Thymus (tissue), 11 donors: Measurements from ENCODE around the gene ERBB4. TPM values are rescaled to one million over a fixed set of nuclear protein-coding genes. Genes with fewer than 3 reads are reported as not detected.

ENCODE experiments used
- DNase-seq, 9 donors: peaks; one replicate each; pipeline ENCODE4 v3.0.0-alpha.2; 2013; ENCODE audit warnings: low spot score in 9 of 9, low read depth in 6 of 9, missing footprints in 1 of 9
- H3K27ac ChIP-seq, 2 donors: one replicate each; pipeline ENCODE4 v1.5.1; 2013; ENCODE audit warnings: control low read depth in 1 of 2, low read depth in 1 of 2, low read length in 1 of 2, mild to moderate bottlenecking in 1 of 2, moderate library complexity in 1 of 2
- H3K27me3 ChIP-seq, 2 donors: one replicate each; pipeline ENCODE4 v1.5.1; 2013; ENCODE audit warnings: low read length in 1 of 2; ENCODE audit not compliant: control insufficient read depth in 2 of 2, insufficient read depth in 1 of 2
- H3K36me3 ChIP-seq, 2 donors: one replicate each; pipeline ENCODE4 v1.5.1; 2013; ENCODE audit warnings: low read length in 1 of 2, mild to moderate bottlenecking in 1 of 2, moderate library complexity in 1 of 2; ENCODE audit not compliant: control insufficient read depth in 2 of 2, insufficient read depth in 2 of 2
- H3K4me1 ChIP-seq, 2 donors: one replicate each; pipeline ENCODE4 v1.5.1; 2013; ENCODE audit warnings: low read length in 2 of 2; ENCODE audit not compliant: control insufficient read depth in 2 of 2, insufficient read depth in 2 of 2
- H3K4me3 ChIP-seq, 2 donors: one replicate each; pipeline ENCODE4 v1.5.1; 2013; ENCODE audit warnings: low read length in 2 of 2, control low read depth in 1 of 2, mild to moderate bottlenecking in 1 of 2
- H3K9me3 ChIP-seq, 2 donors: one replicate each; pipeline ENCODE4 v1.5.1; 2013; ENCODE audit warnings: low read length in 1 of 2, mild to moderate bottlenecking in 1 of 2; ENCODE audit not compliant: control insufficient read depth in 2 of 2, insufficient read depth in 1 of 2
- WGBS: extraction: QIAGEN DNeasy Blood & Tissue Kit; methylation state at CpG from one replicate; pipeline ENCODE4 v1.1.7; 2013; 5-methylcytosine and 5-hydroxymethylcytosine counted together
- polyA plus RNA-seq: library from polyadenylated mRNA; stranded (reverse); fragments of 200-250 nt; gene quantifications from one replicate; pipeline ENCODE4 v1.2.3, GENCODE V29; 2013
- total RNA-seq: library from RNA; stranded (reverse); fragments of 120-200 nt; gene quantifications from one replicate; pipeline ENCODE4 v1.2.4, GENCODE V29; 2013
- donor health status: healthy.

Gene ERBB4
- total and polyA plus RNA-seq, 2 donors: 0.16 to 0.19 TPM

- Histone ChIP-seq H3K36me3 (no peaks in the 10 kb centered on the region), H3K9me3 (no peaks in the 10 kb centered on the region), H3K4me3 (no peak overlapping the region), H3K27me3 (no peaks in the 10 kb centered on the region), H3K4me1 (peaks cover 0 to 3% of the 10 kb centered on the region in 2 donors), H3K27ac (no peak overlapping the region)
- DNase-seq: peak in 3 of 9 donors; percentile 2 to 42 (median 6)
- 61% methylated on average over 2 of the region's 2 CpGs for WGBS
Observed at GRCh38 chr2:211665299-211665698, 873.3 kb downstream of the ERBB4 start.

GRCh38 chr2:211664321-211664720 lies 874.3 kb downstream of the ERBB4 start:
- no peak overlapping the region for H3K27ac ChIP-seq
- no peaks in the 10 kb centered on the region for H3K27me3 ChIP-seq
- H3K4me3 ChIP-seq: no peak overlapping the region
- peaks cover 0 to 3% of the 10 kb centered on the region in 2 donors for H3K4me1 ChIP-seq
- no peaks in the 10 kb centered on the region for H3K9me3 ChIP-seq
- no peak for DNase-seq
- WGBS: 90% methylated on average over 2 of the region's 2 CpGs
- H3K36me3 ChIP-seq: no peaks in the 10 kb centered on the region

- no peak for DNase-seq
- Histone ChIP-seq H3K27ac (no peak overlapping the region), H3K4me3 (no peak overlapping the region), H3K9me3 (no peaks in the 10 kb centered on the region), H3K36me3 (no peaks in the 10 kb centered on the region), H3K4me1 (no peaks in the 10 kb centered on the region), H3K27me3 (no peaks in the 10 kb centered on the region)
- 85% methylated on average over 3 of the region's 3 CpGs for WGBS
Observed at GRCh38 chr2:211654211-211654780, 884.3 kb downstream of the ERBB4 start.

GRCh38 chr2:211652327-211652726 lies 886.3 kb downstream of the ERBB4 start:
- 79% methylated on average over 1 of the region's 1 CpG for WGBS
- no peak overlapping the region for H3K27ac ChIP-seq
- no peaks in the 10 kb centered on the region for H3K27me3 ChIP-seq

GRCh38 chr2:211649331-211649730 lies 889.3 kb downstream of the ERBB4 start:
- Histone ChIP-seq H3K4me1 (no peaks in the 10 kb centered on the region), H3K4me3 (no peak overlapping the region), H3K36me3 (no peaks in the 10 kb centered on the region), H3K9me3 (no peaks in the 10 kb centered on the region), H3K27ac (no peak overlapping the region), H3K27me3 (no peaks in the 10 kb centered on the region)
- no peak for DNase-seq
- 93% methylated on average over 2 of the region's 2 CpGs for WGBS

More at GRCh38 chr2:211652327-211652726, 886.3 kb downstream of the ERBB4 start:
- DNase-seq: no peak
- H3K4me1 ChIP-seq: no peaks in the 10 kb centered on the region
- H3K9me3 ChIP-seq: no peaks in the 10 kb centered on the region
- H3K36me3 ChIP-seq: no peaks in the 10 kb centered on the region
- H3K4me3 ChIP-seq: no peak overlapping the region

- H3K9me3 ChIP-seq: no peaks in the 10 kb centered on the region
- H3K4me1 ChIP-seq: no peaks in the 10 kb centered on the region
- no peak overlapping the region for H3K27ac ChIP-seq
- H3K27me3 ChIP-seq: no peaks in the 10 kb centered on the region
- no peak for DNase-seq
- no peak overlapping the region for H3K4me3 ChIP-seq
- no peaks in the 10 kb centered on the region for H3K36me3 ChIP-seq
- 0% methylated on average over 1 of the region's 1 CpG for WGBS
Observed at GRCh38 chr2:211631503-211631902, 907.1 kb downstream of the ERBB4 start.

- no peak overlapping the region for H3K27ac ChIP-seq
- H3K9me3 ChIP-seq: no peaks in the 10 kb centered on the region
- DNase-seq: no peak
- H3K27me3 ChIP-seq: no peaks in the 10 kb centered on the region
- no peaks in the 10 kb centered on the region for H3K36me3 ChIP-seq
- no peak overlapping the region for H3K4me3 ChIP-seq
- no peaks in the 10 kb centered on the region for H3K4me1 ChIP-seq
Observed at GRCh38 chr2:211623096-211623495, 915.5 kb downstream of the ERBB4 start.

GRCh38 chr2:211620986-211621385 lies 917.6 kb downstream of the ERBB4 start:
- DNase-seq: no peak
- H3K4me3 ChIP-seq: no peak overlapping the region
- 95% methylated on average over 1 of the region's 1 CpG for WGBS

GRCh38 chr2:211617803-211618202 lies 920.8 kb downstream of the ERBB4 start:
- Histone ChIP-seq H3K4me1 (no peaks in the 10 kb centered on the region), H3K36me3 (no peaks in the 10 kb centered on the region), H3K9me3 (no peaks in the 10 kb centered on the region), H3K27me3 (no peaks in the 10 kb centered on the region), H3K4me3 (no peak overlapping the region), H3K27ac (no peak overlapping the region)
- 96% methylated on average over 2 of the region's 2 CpGs for WGBS
- DNase-seq: no peak

More at GRCh38 chr2:211620986-211621385, 917.6 kb downstream of the ERBB4 start:
- H3K9me3 ChIP-seq: no peaks in the 10 kb centered on the region
- H3K4me1 ChIP-seq: no peaks in the 10 kb centered on the region
- no peaks in the 10 kb centered on the region for H3K36me3 ChIP-seq
- no peak overlapping the region for H3K27ac ChIP-seq
- no peaks in the 10 kb centered on the region for H3K27me3 ChIP-seq
